ENCODE data around the gene TUBB4B. TPM values are rescaled to one million over a fixed set of nuclear protein-coding genes. Genes with fewer than 3 reads are reported as not detected.

The TUBB4B gene
- total RNA-seq, 1 donor from 2014 or later: 312 TPM

DNA sequence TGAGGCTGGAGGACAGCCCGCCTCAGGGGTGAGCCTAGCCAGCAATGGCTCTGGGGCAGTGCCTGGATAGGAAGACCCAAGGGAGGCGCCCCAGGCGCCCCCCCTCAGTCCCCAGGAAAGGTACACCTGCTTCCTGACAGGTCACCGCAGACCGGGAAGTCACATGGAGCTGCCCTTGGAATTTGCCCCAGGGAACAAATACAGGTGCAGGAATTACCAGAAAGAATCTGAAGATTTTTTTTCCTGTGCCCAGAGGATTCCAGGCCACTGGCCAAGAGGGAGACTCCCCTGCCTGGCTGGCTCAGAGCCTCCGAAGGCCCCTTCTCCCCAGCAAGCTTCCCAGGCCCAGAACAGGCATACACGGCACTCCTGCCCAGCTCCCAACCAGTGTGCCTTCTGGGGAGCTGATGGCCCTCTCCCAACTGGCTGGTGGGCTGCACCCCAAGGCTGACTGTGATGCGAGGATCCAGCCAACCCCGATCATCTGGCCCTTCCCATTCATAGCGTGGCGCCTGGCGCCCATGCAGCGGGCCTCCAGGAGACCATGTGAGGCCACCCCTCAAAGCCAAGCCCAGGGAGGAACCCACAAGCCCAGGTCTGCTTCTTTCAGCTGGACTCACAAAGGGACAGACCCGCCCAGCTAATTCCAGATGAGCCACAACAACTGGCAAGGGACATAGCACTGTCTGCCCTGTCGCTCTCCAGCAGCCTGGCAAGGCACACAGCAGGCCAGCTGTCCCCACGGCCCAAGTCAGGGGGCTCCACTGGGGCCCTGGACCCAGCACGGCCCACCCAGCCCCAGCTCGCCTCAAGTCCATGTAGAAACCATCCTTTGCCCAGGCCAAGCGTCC, 42.8 kb upstream of the TUBB4B start:
- no peaks in the 10 kb centered on the region for H3K36me3 ChIP-seq
- no peaks in the 10 kb centered on the region for H3K9me3 ChIP-seq
- H3K27me3 ChIP-seq: no peaks in the 10 kb centered on the region
- TF ChIP-seq POLR2A (IDR thresholded peaks at IDR 0.05) (no peak), POLR2AphosphoS5 (IDR thresholded peaks at IDR 0.05; ENCODE audit: insufficient read depth in 1 of 2, low read depth in 1 of 2) (no peak)
- TF ChIP-seq, protein P1, sequence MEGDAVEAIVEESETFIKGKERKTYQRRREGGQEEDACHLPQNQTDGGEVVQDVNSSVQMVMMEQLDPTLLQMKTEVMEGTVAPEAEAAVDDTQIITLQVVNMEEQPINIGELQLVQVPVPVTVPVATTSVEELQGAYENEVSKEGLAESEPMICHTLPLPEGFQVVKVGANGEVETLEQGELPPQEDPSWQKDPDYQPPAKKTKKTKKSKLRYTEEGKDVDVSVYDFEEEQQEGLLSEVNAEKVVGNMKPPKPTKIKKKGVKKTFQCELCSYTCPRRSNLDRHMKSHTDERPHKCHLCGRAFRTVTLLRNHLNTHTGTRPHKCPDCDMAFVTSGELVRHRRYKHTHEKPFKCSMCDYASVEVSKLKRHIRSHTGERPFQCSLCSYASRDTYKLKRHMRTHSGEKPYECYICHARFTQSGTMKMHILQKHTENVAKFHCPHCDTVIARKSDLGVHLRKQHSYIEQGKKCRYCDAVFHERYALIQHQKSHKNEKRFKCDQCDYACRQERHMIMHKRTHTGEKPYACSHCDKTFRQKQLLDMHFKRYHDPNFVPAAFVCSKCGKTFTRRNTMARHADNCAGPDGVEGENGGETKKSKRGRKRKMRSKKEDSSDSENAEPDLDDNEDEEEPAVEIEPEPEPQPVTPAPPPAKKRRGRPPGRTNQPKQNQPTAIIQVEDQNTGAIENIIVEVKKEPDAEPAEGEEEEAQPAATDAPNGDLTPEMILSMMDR (IDR thresholded peaks at IDR 0.05): no peak
- DNase-seq (ENCODE audit: extremely low spot score in 2 of 2): no peak
- peaks cover 80% of the 10 kb centered on the region for H3K4me1 ChIP-seq
- no peak overlapping the region for H3K27ac ChIP-seq
- H3K4me3 ChIP-seq: peak overlapping the region in 1 of 2 donors; percentile 61
- intact Hi-C loops (cut with DNase I): no loop called here

DNA sequence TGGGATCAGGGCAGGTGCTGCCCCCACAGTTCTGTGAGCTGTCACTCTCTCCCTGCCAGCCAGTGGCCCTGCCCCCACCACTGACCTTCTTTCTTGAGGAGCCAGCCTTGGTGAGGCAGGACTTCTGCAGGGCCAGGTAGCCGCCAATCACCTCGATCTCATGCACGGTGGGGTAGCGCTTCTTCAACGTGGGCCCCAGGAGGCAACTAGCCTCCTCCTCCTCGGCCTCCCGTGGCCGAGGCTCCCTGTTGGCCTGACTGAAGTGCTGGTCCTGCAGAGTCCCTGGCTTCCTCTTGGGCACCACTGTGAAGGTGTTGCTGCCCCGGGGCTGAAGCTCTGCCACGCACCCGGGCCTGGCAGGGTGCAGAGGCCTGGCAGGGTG, 42.2 kb upstream of the TUBB4B start:
- Histone ChIP-seq H3K27me3 (no peaks in the 10 kb centered on the region), H3K27ac (no peak overlapping the region), H3K4me1 (peaks cover 87% of the 10 kb centered on the region), H3K4me3 (peak overlapping the region; percentile 61 to 72), H3K36me3 (no peaks in the 10 kb centered on the region), H3K9me3 (no peaks in the 10 kb centered on the region)
- TF ChIP-seq POLR2AphosphoS5 (IDR thresholded peaks at IDR 0.05; ENCODE audit: insufficient read depth in 1 of 2, low read depth in 1 of 2) (no peak), POLR2A (IDR thresholded peaks at IDR 0.05) (no peak)
- TF ChIP-seq, protein P1 (IDR thresholded peaks at IDR 0.05): no peak
- intact Hi-C loops (cut with DNase I): no loop called here
- no peak for DNase-seq (ENCODE audit: extremely low spot score in 2 of 2)

DNA sequence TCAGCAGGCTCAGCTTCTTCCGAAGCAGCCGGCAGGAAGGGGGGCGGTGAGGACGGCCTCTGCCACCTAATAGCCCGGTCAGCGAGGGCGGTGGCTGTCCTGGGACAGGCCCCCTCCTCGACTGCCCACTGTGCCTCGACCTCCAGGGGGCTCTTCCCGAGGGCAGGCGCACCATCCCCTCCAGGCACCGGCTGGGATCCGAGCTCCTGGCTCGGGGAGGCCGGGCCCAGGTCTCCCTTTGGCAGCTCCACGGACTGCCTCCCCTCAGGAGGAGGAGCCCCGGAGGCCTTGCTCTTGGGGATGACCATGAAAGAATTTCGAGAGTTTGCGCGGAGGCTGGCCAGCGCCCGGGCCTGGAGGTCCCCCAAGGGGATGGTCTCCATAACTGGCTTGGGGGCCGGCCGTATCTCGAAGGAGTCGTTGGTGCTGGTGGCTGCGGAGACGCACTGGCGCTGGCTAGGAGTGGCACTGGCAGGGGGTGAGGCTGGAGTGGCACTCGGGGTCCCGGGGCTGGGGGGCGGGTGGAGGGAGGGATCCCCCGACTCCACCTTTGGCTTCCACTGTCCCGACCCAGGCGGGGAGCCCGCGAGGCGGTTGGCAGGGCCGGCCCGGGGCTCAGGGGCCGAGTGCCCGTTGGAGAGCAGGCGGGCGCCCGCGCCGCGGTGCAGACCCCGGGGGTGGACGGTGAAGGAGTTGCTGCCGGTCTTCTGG, 41.5 kb upstream of the TUBB4B start:
- intact Hi-C loops (cut with DNase I): no loop called here
- Histone ChIP-seq H3K27ac (no peak overlapping the region), H3K27me3 (no peaks in the 10 kb centered on the region), H3K4me3 (peak overlapping the region; percentile 61 to 72), H3K9me3 (no peaks in the 10 kb centered on the region), H3K4me1 (peaks cover 87% of the 10 kb centered on the region), H3K36me3 (no peaks in the 10 kb centered on the region)
- TF ChIP-seq POLR2AphosphoS5 (IDR thresholded peaks at IDR 0.05; ENCODE audit: insufficient read depth in 1 of 2, low read depth in 1 of 2): no peak
- TF ChIP-seq POLR2A (IDR thresholded peaks at IDR 0.05): no peak
- TF ChIP-seq, protein P1 (IDR thresholded peaks at IDR 0.05): no peak
- no peak for DNase-seq (ENCODE audit: extremely low spot score in 2 of 2)

DNA sequence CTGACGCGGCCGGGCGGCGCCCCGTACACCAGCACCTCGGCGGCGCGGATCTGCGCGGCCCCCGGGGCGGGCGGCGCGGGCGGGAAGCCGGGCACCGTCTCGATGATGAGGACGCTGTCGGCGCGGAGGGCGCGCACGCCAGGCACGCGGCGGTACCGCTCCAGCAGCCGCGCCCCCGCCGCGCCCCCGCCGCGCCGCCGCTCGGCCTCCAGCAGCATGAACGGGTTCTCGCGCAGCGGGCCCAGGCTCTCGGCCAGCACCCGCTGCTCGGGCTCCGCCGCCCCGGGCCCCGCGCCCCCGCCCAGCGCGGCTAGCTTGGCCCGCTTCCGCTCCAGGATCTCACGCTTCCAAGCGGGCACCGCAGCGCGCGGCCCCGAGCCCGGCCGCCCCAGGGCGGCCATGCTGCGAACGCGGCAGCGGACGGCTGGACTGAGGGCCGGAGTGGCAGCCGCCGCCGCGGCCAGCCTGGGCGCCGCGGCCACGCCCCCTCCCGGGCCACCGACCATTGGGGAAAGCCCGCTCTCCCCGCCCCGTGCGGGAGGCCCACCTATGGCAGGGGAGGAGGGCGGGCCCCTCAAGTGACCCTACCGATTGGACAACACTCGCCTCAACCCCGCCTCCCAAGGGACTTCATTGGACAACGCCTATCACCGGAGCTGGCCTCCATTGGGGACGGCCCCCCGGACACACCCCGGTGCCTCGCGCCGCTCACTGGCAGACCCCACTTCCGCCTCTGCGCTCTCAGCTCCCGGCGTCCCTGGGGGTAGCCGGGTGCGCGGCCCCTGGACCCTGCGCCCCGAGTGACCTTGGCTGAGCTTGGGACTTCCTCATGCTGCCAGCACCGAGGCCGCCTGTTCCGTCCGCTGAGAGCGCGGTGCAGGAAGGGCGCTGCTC, 40.5 kb upstream of the TUBB4B start, which contains the start of gene TPRN:
Gene TPRN (minus strand): TSS at position 431 of the 894 bp plus-strand sequence. CDS start 30 bp downstream, at position 401.
- Histone ChIP-seq H3K9me3 (no peaks in the 10 kb centered on the region), H3K36me3 (no peaks in the 10 kb centered on the region), H3K4me3 (peak within 1 kb of the TSS; percentile 61 to 72), H3K4me1 (peaks cover 83% of the 10 kb centered on the region), H3K27me3 (no peaks in the 10 kb centered on the region), H3K27ac (peak within 1 kb of the TSS; percentile 42)
- DNase-seq (ENCODE audit: extremely low spot score in 2 of 2): peak in 1 of 2 donors; percentile 99
- intact Hi-C loops (cut with DNase I): no loop called here
- peak; percentile 73 to 86 for TF ChIP-seq POLR2AphosphoS5 (IDR thresholded peaks at IDR 0.05; ENCODE audit: insufficient read depth in 1 of 2, low read depth in 1 of 2)
- TF ChIP-seq, protein P1 (IDR thresholded peaks at IDR 0.05): no peak
- TF ChIP-seq POLR2A (IDR thresholded peaks at IDR 0.05): peak in 1 of 2 donors; percentile 79

Measured in vagina (tissue), 2 donors.